Measurements from ENCODE around the gene FARS2.

DNA sequence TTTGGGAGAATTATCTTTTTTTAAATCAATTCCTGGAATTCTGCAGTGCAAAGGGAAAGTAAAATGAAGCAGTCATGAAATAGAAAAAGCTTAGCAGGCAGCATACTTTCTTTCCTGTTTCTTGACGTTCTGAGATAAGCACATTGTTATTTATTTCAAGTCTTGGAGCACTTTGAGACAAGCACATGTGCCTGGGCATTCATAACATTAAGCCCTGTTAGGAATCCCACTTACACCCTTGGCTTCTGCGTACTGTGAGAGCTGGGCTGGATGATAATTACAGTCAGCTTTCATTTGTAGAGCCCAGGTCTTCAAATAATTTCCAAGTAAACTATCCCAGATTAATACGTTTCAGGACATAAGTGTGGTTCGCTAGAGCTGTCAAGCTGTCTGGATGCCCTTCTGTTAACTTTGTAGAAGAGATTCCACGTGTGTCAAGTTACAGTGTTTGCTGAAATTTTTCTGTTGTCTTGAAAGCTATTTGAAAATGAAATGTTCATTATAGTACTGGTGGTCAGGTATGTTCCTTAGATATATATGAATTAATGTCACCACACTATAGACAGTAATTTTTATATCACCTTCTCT lies 8.9 kb downstream of the FARS2 start:
- TF ChIP-seq, protein P1, sequence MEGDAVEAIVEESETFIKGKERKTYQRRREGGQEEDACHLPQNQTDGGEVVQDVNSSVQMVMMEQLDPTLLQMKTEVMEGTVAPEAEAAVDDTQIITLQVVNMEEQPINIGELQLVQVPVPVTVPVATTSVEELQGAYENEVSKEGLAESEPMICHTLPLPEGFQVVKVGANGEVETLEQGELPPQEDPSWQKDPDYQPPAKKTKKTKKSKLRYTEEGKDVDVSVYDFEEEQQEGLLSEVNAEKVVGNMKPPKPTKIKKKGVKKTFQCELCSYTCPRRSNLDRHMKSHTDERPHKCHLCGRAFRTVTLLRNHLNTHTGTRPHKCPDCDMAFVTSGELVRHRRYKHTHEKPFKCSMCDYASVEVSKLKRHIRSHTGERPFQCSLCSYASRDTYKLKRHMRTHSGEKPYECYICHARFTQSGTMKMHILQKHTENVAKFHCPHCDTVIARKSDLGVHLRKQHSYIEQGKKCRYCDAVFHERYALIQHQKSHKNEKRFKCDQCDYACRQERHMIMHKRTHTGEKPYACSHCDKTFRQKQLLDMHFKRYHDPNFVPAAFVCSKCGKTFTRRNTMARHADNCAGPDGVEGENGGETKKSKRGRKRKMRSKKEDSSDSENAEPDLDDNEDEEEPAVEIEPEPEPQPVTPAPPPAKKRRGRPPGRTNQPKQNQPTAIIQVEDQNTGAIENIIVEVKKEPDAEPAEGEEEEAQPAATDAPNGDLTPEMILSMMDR (IDR thresholded peaks at IDR 0.05; ENCODE audit: low read depth, low read length), result no peak
- no peak for TF ChIP-seq EZH2phosphoT487 (IDR thresholded peaks at IDR 0.05; ENCODE audit: low read depth)

All from OCI-LY3 (cell line).